ENCODE data around the gene CCNYL1.
"Not testable (repeated sequence)": the region's sequence is repeated elsewhere in the genome, so short reads cannot be mapped to it uniquely, and the experiment has no call there.

- TF ChIP-seq, protein P1, sequence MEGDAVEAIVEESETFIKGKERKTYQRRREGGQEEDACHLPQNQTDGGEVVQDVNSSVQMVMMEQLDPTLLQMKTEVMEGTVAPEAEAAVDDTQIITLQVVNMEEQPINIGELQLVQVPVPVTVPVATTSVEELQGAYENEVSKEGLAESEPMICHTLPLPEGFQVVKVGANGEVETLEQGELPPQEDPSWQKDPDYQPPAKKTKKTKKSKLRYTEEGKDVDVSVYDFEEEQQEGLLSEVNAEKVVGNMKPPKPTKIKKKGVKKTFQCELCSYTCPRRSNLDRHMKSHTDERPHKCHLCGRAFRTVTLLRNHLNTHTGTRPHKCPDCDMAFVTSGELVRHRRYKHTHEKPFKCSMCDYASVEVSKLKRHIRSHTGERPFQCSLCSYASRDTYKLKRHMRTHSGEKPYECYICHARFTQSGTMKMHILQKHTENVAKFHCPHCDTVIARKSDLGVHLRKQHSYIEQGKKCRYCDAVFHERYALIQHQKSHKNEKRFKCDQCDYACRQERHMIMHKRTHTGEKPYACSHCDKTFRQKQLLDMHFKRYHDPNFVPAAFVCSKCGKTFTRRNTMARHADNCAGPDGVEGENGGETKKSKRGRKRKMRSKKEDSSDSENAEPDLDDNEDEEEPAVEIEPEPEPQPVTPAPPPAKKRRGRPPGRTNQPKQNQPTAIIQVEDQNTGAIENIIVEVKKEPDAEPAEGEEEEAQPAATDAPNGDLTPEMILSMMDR (IDR thresholded peaks at IDR 0.05 in 4 of 5, conservative IDR thresholded peaks at IDR 0.05 in 1 of 5), result not testable (repeated sequence)
- TF ChIP-seq POLR2A (IDR thresholded peaks at IDR 0.05), result not testable (repeated sequence)
Measured at GRCh38 chr2:207696911-207697310, 14.5 kb upstream of the CCNYL1 start.
